Gastroesophageal sphincter (tissue), 4 donors: ENCODE measurements around the gene TOB1. TPM values are rescaled to one million over a fixed set of nuclear protein-coding genes. Genes with fewer than 3 reads are reported as not detected.

Source experiments
- ATAC-seq: fragments of 150-250 bp; one replicate; pipeline ENCODE4 v1.9.1; 2016; ENCODE audit warnings: mild to moderate bottlenecking, moderate library complexity
- H3K27ac ChIP-seq, 4 donors: fragments of 200-600 bp; sonication (generic) in 3 of 4; 1 replicate in 3 of 4; 2 replicates in 1 of 4; pipeline ENCODE4 v1.5.1; 2016 to 2019
- H3K27me3 ChIP-seq: fragments of 200-600 bp; sonication (generic); one replicate; pipeline ENCODE4 v1.5.1; 2019
- H3K36me3 ChIP-seq, 2 donors: fragments of 200-600 bp; sonication (generic); one replicate each; pipeline ENCODE4 v1.5.1; 2019; ENCODE audit warnings: control low read depth in 1 of 2
- H3K4me1 ChIP-seq, 3 donors: fragments of 200-600 bp; sonication (generic); 1 replicate in 2 of 3; 2 replicates in 1 of 3; pipeline ENCODE4 v1.5.1; 2016 to 2019; ENCODE audit warnings: control low read depth in 2 of 3
- H3K4me3 ChIP-seq, 2 donors: fragments of 200-600 bp; sonication (generic); one replicate each; pipeline ENCODE4 v1.5.1; 2019; ENCODE audit warnings: mild to moderate bottlenecking in 1 of 2, moderate library complexity in 1 of 2
- H3K9me3 ChIP-seq, 3 donors: fragments of 200-600 bp; sonication (generic); one replicate each; pipeline ENCODE4 v1.5.1; 2017 to 2019; ENCODE audit warnings: control low read depth in 2 of 3
- CTCF ChIP-seq, 4 experiments: fragments of 200-600 bp in 2 of 4; fragments of 450-650 bp in 2 of 4; sonication (generic) in 1 of 4; IDR thresholded peaks; one replicate each; pipeline ENCODE4 v1.5.1; 2017 to 2019; ENCODE audit warnings: antibody characterized with exemption in 4 of 4, mild to moderate bottlenecking in 2 of 4, moderate library complexity in 2 of 4
- EP300 ChIP-seq: sonication (generic); formaldehyde crosslinking; IDR thresholded peaks from one replicate; pipeline ENCODE4 v1.6.1; 2017; ENCODE audit warnings: antibody characterized with exemption, mild to moderate bottlenecking
- POLR2A ChIP-seq, 2 donors: fragments of 450-650 bp; IDR thresholded peaks; one replicate each; pipeline ENCODE4 v1.6.1; 2017; ENCODE audit warnings: antibody characterized with exemption in 2 of 2, mild to moderate bottlenecking in 2 of 2, moderate library complexity in 1 of 2
- POLR2AphosphoS5 ChIP-seq: sonication (generic); formaldehyde crosslinking; IDR thresholded peaks from one replicate; pipeline ENCODE4 v1.6.1; 2017; ENCODE audit warnings: antibody characterized with exemption
- WGBS, 2 donors: methylation state at CpG; one replicate each; pipeline ENCODE4 v1.1.5; 2018; ENCODE audit warnings: low coverage in 1 of 2; 5-methylcytosine and 5-hydroxymethylcytosine counted together
- total RNA-seq, 4 donors: library from RNA; depleted of rRNA; stranded (reverse); fragments of >200 nt; gene quantifications; one replicate each; pipeline ENCODE4 v1.1.0, GENCODE V29; 2016

TOB1 gene
- total RNA-seq, 4 donors from 2014 or later, result 27.8 to 47.2 (median 29.6) TPM

- no peaks in the 10 kb centered on the region for H3K27me3 ChIP-seq
- WGBS, 2 donors, result 0 to 10% methylated on average over 2 to 7 of the region's 8 CpGs
- peaks cover 0 to 5% (median 0%) of the 10 kb centered on the region in 3 donors for H3K4me1 ChIP-seq
- TF ChIP-seq CTCF (IDR thresholded peaks at IDR 0.05), result peak in 3 of 4 experiments; percentile 83 to 89 (median 86)
- TF ChIP-seq POLR2AphosphoS5, result no peak
- no peak overlapping the region for H3K27ac ChIP-seq
- no peaks in the 10 kb centered on the region for H3K36me3 ChIP-seq
- no peak overlapping the region for H3K4me3 ChIP-seq
- no peaks in the 10 kb centered on the region for H3K9me3 ChIP-seq
- peak; percentile 79 for ATAC-seq
Observed at GRCh38 chr17:50841949-50842354, 24.2 kb downstream of the TOB1 start.

GRCh38 chr17:50841277-50841948 lies 24.7 kb downstream of the TOB1 start:
- Histone ChIP-seq H3K27ac (no peak overlapping the region), H3K4me3 (no peak overlapping the region), H3K36me3 (no peaks in the 10 kb centered on the region), H3K27me3 (no peaks in the 10 kb centered on the region), H3K9me3 (no peaks in the 10 kb centered on the region), H3K4me1 (peaks cover 0 to 5% (median 0%) of the 10 kb centered on the region in 3 donors)
- 58 to 100% methylated on average over 2 to 4 of the region's 11 CpGs for WGBS, 2 donors
- ATAC-seq, result no peak
- no peak for TF ChIP-seq POLR2AphosphoS5
- no peak for TF ChIP-seq POLR2A (IDR thresholded peaks at IDR 0.05)
- TF ChIP-seq CTCF (IDR thresholded peaks at IDR 0.05), result no peak
- TF ChIP-seq EP300, result no peak

- H3K4me3 ChIP-seq, result no peak overlapping the region
- TF ChIP-seq CTCF (IDR thresholded peaks at IDR 0.05), result no peak
- TF ChIP-seq POLR2A (IDR thresholded peaks at IDR 0.05), result no peak
- TF ChIP-seq EP300, result no peak
- no peak for TF ChIP-seq POLR2AphosphoS5
- no peaks in the 10 kb centered on the region for H3K9me3 ChIP-seq
- H3K27me3 ChIP-seq, result no peaks in the 10 kb centered on the region
- ATAC-seq, result no peak
- H3K27ac ChIP-seq, result no peak overlapping the region
- no peaks in the 10 kb centered on the region for H3K36me3 ChIP-seq
- WGBS, 2 donors, result 100% methylated on average over 1 of the region's 29 CpGs; no CpG with 5 or more reads in 1 of the 2 donors
- H3K4me1 ChIP-seq, result peaks cover 0 to 11% (median 1%) of the 10 kb centered on the region in 3 donors
Observed at GRCh38 chr17:50840311-50840851, 25.8 kb downstream of the TOB1 start.

DNA sequence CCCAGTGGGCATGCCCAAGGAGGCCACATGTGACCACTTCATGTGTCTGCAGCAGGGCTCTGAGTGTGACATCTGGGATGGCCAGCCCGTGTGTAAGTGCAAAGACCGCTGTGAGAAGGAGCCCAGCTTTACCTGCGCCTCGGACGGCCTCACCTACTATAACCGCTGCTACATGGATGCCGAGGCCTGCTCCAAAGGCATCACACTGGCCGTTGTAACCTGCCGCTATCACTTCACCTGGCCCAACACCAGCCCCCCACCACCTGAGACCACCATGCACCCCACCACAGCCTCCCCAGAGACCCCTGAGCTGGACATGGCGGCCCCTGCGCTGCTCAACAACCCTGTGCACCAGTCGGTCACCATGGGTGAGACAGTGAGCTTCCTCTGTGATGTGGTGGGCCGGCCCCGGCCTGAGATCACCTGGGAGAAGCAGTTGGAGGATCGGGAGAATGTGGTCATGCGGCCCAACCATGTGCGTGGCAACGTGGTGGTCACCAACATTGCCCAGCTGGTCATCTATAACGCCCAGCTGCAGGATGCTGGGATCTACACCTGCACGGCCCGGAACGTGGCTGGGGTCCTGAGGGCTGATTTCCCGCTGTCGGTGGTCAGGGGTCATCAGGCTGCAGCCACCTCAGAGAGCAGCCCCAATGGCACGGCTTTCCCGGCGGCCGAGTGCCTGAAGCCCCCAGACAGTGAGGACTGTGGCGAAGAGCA lies 26.4 kb downstream of the TOB1 start:
- Histone ChIP-seq H3K9me3 (no peaks in the 10 kb centered on the region), H3K27ac (no peak overlapping the region), H3K4me1 (peaks cover 0 to 17% (median 5%) of the 10 kb centered on the region in 3 donors), H3K27me3 (no peaks in the 10 kb centered on the region), H3K36me3 (no peaks in the 10 kb centered on the region), H3K4me3 (no peak overlapping the region)
- TF ChIP-seq CTCF (IDR thresholded peaks at IDR 0.05), result no peak
- TF ChIP-seq POLR2A (IDR thresholded peaks at IDR 0.05), result no peak
- no peak for TF ChIP-seq POLR2AphosphoS5
- no peak for TF ChIP-seq EP300
- no peak for ATAC-seq
- WGBS, 2 donors, result 91% methylated on average over 6 of the region's 29 CpGs; no CpG with 5 or more reads in 1 of the 2 donors
